Measurements from ENCODE around the gene SPTY2D1.
"Not testable (repeated sequence)": the region's sequence is repeated elsewhere in the genome, so short reads cannot be mapped to it uniquely, and the experiment has no call there.

- TF ChIP-seq POLR2AphosphoS5, POLR2A (IDR thresholded peaks at IDR 0.05; ENCODE audit: low read depth, low read length): not testable (repeated sequence)
Measured at GRCh38 chr11:18681949-18682348, 47.8 kb upstream of the SPTY2D1 start.
